Measurements from ENCODE around the gene DSP. TPM values are rescaled to one million over a fixed set of nuclear protein-coding genes. Genes with fewer than 3 reads are reported as not detected.

The DSP gene
- total and polyA plus RNA-seq, 2 experiments from 2014 or later, result 76.4 to 108 TPM

GRCh38 chr6:7496266-7496875 is 45.1 kb upstream of the DSP start:
- Histone ChIP-seq H3K27ac (no peak overlapping the region), H3K27me3 (replicated peaks; ENCODE audit: insufficient read depth) (peaks cover 18% of the 10 kb centered on the region), H3K9me2 (ENCODE audit: insufficient read depth) (no peaks in the 10 kb centered on the region), H3K36me3 (ENCODE audit: low read depth) (no peaks in the 10 kb centered on the region), H3K9me3 (ENCODE audit: low read depth) (no peaks in the 10 kb centered on the region), H2AFZ (no peak overlapping the region), H3K4me1 (ENCODE audit: insufficient read depth) (no peaks in the 10 kb centered on the region), H4K20me1 (ENCODE audit: insufficient read depth) (no peaks in the 10 kb centered on the region), H3K4me2 (ENCODE audit: unreplicated experiment) (no peak overlapping the region), H3K4me3 (no peak overlapping the region), H3K9ac (no peak overlapping the region), H3K79me2 (ENCODE audit: insufficient read depth) (no peaks in the 10 kb centered on the region), H3F3A (ENCODE audit: insufficient read depth) (no peaks in the 10 kb centered on the region)
- in situ Hi-C loops (cut with MboI), result no loop called here
- 52 to 53% methylated on average over 12 of the region's 12 CpGs for WGBS, 2 experiments (ENCODE audit: low coverage in 1 of 2, low lambda C conversion rate in 2 of 2, missing lambda C conversion rate in 2 of 2)
- TF ChIP-seq EZH2 (IDR thresholded peaks at IDR 0.05; ENCODE audit: insufficient read depth, poor library complexity, severe bottlenecking) (no peak), EZH2phosphoT487 (IDR thresholded peaks at IDR 0.05; ENCODE audit: insufficient read depth, low read depth) (no peak)
- DNase-seq, result peak; percentile 18

- no peak for DNase-seq
- Histone ChIP-seq H3K4me3 (no peak overlapping the region), H2AFZ (no peak overlapping the region), H4K20me1 (ENCODE audit: insufficient read depth) (no peaks in the 10 kb centered on the region), H3F3A (ENCODE audit: insufficient read depth) (peaks cover 11% of the 10 kb centered on the region; the same call in 1 of the 2 replicates), H3K79me2 (ENCODE audit: insufficient read depth) (no peaks in the 10 kb centered on the region), H3K4me1 (ENCODE audit: insufficient read depth) (peaks cover 12% of the 10 kb centered on the region), H3K27me3 (replicated peaks; ENCODE audit: insufficient read depth) (no peaks in the 10 kb centered on the region), H3K9me2 (ENCODE audit: insufficient read depth) (no peaks in the 10 kb centered on the region), H3K27ac (no peak overlapping the region), H3K9ac (no peak overlapping the region), H3K4me2 (ENCODE audit: unreplicated experiment) (no peak overlapping the region), H3K9me3 (ENCODE audit: low read depth) (no peaks in the 10 kb centered on the region), H3K36me3 (ENCODE audit: low read depth) (no peaks in the 10 kb centered on the region)
- TF ChIP-seq EZH2 (IDR thresholded peaks at IDR 0.05; ENCODE audit: insufficient read depth, poor library complexity, severe bottlenecking) (no peak), EZH2phosphoT487 (IDR thresholded peaks at IDR 0.05; ENCODE audit: insufficient read depth, low read depth) (no peak)
- in situ Hi-C loops (cut with MboI), result no loop called here
- WGBS, 2 experiments (ENCODE audit: low coverage in 1 of 2, low lambda C conversion rate in 2 of 2, missing lambda C conversion rate in 2 of 2), result 70% methylated on average over 10 of the region's 10 CpGs
Measured at GRCh38 chr6:7500752-7501282, 40.7 kb upstream of the DSP start.

DNA sequence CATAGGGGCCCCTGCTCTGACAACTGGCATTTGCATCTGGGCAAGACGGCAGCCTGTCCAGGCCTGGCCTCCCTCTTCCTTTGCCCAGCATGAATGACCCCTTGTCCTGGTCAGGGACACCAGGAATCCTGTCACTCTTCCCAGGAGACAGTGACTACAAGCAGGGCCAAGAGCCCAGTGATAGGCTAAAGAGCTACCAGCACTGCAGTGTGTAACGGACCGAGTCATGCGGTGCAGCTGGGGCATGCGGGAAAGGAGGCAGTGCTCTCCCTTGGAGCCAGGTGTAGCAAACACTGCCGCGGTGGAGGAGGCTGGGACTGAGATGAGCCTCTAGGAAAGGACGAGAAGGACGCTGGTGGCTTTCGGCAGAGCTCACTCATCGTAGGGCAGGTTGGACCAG is 38.7 kb upstream of the DSP start:
- Histone ChIP-seq H3F3A (ENCODE audit: insufficient read depth) (peaks cover 13% of the 10 kb centered on the region; the same call in 1 of the 2 replicates), H3K79me2 (ENCODE audit: insufficient read depth) (no peaks in the 10 kb centered on the region), H3K4me1 (ENCODE audit: insufficient read depth) (peaks cover 13% of the 10 kb centered on the region), H3K27ac (no peak overlapping the region), H3K9ac (no peak overlapping the region), H3K36me3 (ENCODE audit: low read depth) (no peaks in the 10 kb centered on the region), H2AFZ (no peak overlapping the region), H3K4me3 (no peak overlapping the region), H4K20me1 (ENCODE audit: insufficient read depth) (no peaks in the 10 kb centered on the region), H3K4me2 (ENCODE audit: unreplicated experiment) (no peak overlapping the region), H3K9me3 (ENCODE audit: low read depth) (no peaks in the 10 kb centered on the region), H3K27me3 (replicated peaks; ENCODE audit: insufficient read depth) (no peaks in the 10 kb centered on the region), H3K9me2 (ENCODE audit: insufficient read depth) (no peaks in the 10 kb centered on the region)
- DNase-seq, result no peak
- in situ Hi-C loops (cut with MboI), result no loop called here
- TF ChIP-seq EZH2 (IDR thresholded peaks at IDR 0.05; ENCODE audit: insufficient read depth, poor library complexity, severe bottlenecking) (no peak), EZH2phosphoT487 (IDR thresholded peaks at IDR 0.05; ENCODE audit: insufficient read depth, low read depth) (no peak)
- 90 to 91% methylated on average over 11 of the region's 11 CpGs for WGBS, 2 experiments (ENCODE audit: low coverage in 1 of 2, low lambda C conversion rate in 2 of 2, missing lambda C conversion rate in 2 of 2)

GRCh38 chr6:7504041-7504440 is 37.4 kb upstream of the DSP start:
- 73 to 79% methylated on average over 6 of the region's 6 CpGs for WGBS, 2 experiments (ENCODE audit: low coverage in 1 of 2, low lambda C conversion rate in 2 of 2, missing lambda C conversion rate in 2 of 2)
- DNase-seq, result peak; percentile 3
- peaks cover 13% of the 10 kb centered on the region; the same call in 1 of the 2 replicates for H3F3A ChIP-seq (ENCODE audit: insufficient read depth)
- no peaks in the 10 kb centered on the region for H3K36me3 ChIP-seq (ENCODE audit: low read depth)
- H3K27me3 ChIP-seq (replicated peaks; ENCODE audit: insufficient read depth), result no peaks in the 10 kb centered on the region
- H3K27ac ChIP-seq, result no peak overlapping the region
- no peaks in the 10 kb centered on the region for H3K9me3 ChIP-seq (ENCODE audit: low read depth)
- in situ Hi-C loops (cut with MboI), result no loop called here
- no peaks in the 10 kb centered on the region for H3K9me2 ChIP-seq (ENCODE audit: insufficient read depth)
- TF ChIP-seq EZH2phosphoT487 (IDR thresholded peaks at IDR 0.05; ENCODE audit: insufficient read depth, low read depth) (no peak), EZH2 (IDR thresholded peaks at IDR 0.05; ENCODE audit: insufficient read depth, poor library complexity, severe bottlenecking) (no peak)
- no peaks in the 10 kb centered on the region for H4K20me1 ChIP-seq (ENCODE audit: insufficient read depth)
- H3K4me1 ChIP-seq (ENCODE audit: insufficient read depth), result peaks cover 13% of the 10 kb centered on the region
- no peak overlapping the region for H3K4me2 ChIP-seq (ENCODE audit: unreplicated experiment)
- no peak overlapping the region for H2AFZ ChIP-seq
- H3K4me3 ChIP-seq, result no peak overlapping the region
- no peaks in the 10 kb centered on the region for H3K79me2 ChIP-seq (ENCODE audit: insufficient read depth)
- no peak overlapping the region for H3K9ac ChIP-seq
